Stimulated activated CD8-positive, alpha-beta memory T cell treated with anti-CD3 and anti-CD28 coated beads, Interleukin-15, amount 100 ng/mL, for 1 hour (primary cell): Measurements from ENCODE around the gene GRAMD2B.
"Not testable (repeated sequence)": the region's sequence is repeated elsewhere in the genome, so short reads cannot be mapped to it uniquely, and the experiment has no call there.

Experiments used
- DNase-seq: peaks from one replicate; pipeline ENCODE4 v3.0.0-alpha.2; 2020; ENCODE audit warnings: low read depth

Gene GRAMD2B

DNA sequence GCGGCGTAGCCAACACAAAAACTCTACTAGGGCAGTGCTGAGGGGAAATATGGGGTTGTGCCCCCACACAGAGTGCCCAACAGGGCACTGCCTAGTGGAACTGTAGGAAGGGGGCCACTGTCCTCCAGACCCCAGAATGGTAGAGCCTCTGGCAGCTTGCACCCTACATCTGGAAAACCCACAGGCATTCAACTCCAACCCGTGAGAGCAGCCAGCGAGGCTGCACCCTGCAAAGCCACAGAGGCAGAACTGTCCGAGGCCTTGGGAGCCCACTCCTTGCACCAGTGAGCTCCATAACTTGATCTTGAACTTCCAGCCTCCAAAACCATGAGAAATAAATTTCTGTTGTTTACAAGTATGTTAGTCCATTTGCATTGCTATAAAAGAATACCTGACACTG, 27.7 kb downstream of the GRAMD2B start:
- no peak for DNase-seq

DNA sequence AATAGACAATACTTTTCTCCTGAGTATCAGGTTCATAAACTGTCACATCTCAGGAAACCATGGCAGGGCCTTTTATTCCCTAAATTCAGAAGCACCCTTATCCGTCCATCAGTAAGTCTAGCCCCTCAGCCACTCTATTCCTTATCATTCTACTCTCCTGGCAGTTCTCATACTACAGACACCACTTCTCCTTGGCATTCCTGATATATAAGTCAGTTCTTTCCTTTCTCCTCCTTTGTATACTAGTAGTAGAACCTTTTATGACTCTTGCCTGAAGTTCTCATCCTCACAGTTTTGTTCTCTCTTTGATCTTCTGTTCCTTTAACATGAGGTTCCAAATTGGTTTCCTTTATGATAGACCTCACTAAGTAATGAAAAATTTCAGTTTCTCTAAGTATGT, 29.3 kb downstream of the GRAMD2B start:
- DNase-seq = no peak

DNA sequence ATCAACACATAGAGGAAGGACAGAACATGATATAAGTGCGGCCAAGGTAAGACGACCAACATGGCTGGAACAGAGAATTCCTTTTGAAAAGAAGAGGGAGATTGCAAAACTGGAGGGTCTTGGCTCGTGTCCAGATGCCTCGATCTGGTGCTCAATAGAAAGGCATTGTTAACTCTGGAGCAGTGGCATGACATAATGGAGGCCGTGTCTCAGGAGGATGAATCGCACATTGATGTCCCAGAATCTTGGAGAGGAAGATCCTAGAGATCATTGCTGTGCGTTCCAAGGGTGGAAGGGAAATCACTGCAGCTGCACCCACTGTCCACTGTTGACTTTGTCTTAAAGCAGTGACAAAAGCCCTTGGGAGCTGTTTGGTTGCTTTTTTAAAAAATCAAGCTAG, 30.9 kb downstream of the GRAMD2B start:
- DNase-seq = no peak

DNA sequence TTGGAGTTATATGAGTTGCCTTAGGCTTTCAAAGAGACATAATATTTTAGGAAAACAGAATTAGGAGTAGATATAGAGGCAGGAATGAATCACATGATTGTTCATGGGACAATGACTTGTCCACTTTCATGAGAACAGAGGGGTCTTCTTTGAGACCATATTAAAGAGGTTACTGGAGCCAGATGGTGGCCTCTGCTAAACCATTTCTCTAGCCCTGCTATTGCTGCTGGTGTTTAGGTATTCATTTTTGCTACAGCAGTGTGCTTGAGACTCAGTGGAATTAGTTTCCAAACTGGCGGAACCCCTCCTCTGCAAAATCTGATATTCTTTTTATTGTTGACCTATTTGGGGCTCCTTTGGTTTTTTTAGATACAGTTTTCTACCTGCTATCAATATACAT, 31.3 kb downstream of the GRAMD2B start:
- DNase-seq = no peak

DNA sequence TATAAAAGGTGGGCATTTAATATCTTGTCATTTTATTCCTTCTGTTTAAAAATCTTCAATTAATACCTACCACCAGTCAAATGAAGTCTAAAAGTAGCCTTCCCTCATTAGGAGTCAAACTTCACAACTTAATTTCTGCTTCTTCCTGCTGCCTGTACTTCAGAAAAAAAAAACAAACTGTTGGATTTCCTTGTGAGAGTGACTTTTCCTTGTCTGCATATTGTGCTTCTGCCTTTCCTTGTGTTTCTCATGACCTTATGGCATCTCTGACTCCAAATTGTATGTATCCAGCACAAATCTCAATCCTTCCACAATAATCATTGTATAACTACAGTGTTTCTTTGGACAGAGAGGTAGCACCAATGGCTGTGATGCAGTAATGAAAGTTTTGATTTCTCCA, 32.1 kb downstream of the GRAMD2B start:
- no peak for DNase-seq

DNA sequence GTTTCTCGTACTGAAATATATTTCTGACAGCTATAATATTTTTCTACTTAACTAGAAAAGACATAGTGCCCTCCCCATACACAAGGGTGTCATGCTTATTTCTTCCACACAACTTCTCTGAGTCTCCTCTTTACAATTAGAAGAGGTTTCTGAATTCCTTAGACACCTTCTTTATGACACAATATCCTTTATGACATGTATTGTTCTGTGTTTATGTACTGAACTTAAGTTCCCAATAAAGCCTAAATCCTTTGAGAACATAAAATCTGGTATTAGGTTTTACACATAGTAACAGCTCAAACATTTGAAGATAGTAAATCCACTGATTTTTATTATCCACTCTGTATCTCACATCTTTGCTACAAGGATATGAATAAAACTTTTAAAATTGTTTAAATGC, 32.5 kb downstream of the GRAMD2B start:
- DNase-seq = no peak

DNA sequence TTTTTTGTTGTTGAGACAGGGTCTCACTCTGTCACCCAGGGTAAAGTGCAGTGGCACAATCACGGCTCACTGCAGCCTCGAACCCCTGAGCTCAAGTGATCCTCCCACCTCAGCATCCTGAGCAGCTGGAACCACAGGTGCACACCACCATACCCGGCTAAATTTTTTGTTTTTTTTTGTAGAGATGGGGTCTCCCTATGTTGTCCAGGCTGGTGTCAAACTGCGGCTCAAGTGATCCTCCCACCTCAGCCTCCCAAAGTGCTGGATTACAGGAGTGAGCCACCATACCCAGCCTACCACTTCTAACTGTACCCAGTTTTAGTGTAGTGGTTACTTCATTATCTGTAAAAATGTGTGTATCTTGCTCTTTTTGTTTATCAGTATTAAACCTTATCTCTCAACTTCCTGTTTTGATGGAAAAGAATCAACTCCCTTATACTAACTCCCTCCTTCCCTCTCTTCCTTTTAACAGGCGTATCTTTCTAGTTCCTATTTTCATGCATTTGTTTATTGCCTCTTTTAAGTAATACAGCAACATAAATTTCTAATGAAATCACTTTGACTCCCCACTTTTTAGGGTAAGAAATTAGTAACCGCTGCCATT, 33.1 kb downstream of the GRAMD2B start:
- no peak for DNase-seq

DNA sequence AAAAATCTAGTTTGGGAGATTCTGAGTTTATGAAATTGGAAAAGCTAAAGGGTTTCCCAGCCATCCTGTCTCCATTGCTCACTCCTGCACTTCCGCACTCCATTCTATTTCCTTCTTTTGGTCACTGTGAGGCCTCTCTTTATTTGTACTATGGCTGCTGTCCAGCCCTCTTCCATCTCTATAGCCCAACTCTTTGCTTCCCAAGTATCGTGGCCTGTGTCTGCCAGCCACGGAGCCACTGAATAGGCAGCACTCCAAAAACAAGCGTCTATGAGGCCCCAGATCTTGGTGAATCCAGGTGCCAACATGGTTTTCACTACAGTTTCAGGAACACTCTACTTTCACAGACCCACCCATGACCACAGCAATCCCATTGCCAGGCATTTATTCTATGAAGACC, 37.2 kb downstream of the GRAMD2B start:
- DNase-seq = no peak

DNA sequence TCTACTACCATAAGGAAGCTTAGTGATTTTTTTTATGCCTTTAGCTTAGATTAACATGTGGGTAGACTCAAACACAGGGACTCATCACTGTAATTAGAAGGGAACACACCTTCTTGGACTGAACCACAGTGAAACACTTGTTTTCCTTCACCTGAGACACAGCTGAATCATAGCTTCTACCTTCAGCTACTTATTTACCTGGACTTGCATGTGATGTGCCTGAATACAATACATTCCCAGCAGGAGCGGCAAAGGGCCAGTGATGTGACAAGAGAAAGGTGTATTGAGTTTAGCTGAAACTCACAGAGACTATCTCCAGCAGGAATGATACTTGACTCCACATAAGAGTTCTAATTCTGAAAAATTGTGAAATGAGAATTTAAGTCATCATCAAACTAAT, 37.8 kb downstream of the GRAMD2B start:
- no peak for DNase-seq

DNA sequence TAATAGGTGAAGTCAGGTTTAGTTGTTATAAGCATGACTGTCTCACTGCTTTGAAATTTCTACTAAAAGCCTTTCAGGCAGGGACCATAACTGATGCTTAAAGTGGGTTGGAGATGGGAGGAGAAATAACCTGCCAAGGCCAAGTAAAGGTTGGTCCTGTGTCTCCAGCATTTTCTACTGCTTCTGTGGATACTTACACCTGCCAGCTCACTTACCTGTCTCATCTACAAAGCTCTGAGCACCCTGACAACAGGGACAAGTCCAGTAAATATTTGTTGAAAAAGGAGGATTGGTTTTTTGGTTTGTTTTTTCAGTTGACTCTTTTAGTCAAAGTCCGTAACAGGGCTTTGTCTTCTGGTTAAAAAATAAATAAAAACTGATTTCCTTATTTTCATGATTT, 38.6 kb downstream of the GRAMD2B start:
- DNase-seq = no peak

DNA sequence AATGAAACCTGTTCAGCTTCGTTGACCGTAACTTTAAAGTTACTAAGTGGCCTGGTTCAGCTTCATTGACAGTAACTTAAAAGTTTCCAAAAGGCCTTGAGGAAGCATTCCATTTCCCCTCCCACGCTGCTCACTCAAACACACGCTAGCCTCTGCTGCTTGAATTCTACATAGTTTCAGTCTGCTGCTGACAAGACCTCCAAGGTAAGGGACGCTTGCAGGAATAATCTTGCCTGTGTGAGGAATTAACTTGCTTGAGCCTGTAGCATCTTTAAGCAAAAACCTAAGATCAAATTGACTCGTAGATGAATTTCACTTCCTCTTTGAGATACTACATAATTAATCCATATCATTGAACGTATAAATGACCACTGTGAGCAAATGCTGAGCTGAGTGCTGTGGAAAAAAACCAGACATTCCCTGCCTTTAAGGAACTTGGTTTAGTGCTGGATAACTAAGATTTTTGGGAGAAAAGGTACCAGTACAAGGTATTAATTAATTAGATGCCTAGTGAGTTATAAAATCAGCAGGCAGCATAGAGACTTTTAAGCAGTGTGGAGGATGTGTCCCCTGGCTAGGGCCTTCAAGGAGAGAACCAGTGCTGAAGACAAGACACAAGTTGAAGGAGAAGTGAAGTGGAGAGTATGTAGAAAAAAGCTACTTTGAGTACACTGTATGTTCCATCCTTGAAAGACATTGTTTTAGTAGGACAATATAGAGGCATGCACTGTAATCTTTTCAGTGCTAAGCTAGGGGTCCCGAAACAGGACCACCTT, 39.2 kb downstream of the GRAMD2B start:
- DNase-seq = no peak

DNA sequence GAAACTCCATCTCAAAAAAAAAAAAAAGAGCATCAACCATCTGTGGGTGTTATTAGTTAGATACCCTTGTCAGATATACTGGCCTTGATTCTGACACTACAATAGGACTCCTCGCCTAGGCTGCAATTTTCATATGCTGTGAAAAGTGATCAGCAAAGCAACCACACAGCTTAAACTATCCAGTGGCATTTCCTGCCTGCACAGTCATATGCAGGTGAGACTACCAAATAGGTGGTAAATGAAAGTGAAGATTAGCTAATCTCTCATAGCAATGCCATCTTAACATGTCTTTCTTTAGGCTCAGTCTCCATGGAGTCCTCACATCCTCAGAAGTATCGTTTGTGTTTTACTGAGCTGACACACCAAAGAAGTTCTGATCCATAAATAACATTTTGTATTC, 40.8 kb downstream of the GRAMD2B start:
- DNase-seq = no peak

DNA sequence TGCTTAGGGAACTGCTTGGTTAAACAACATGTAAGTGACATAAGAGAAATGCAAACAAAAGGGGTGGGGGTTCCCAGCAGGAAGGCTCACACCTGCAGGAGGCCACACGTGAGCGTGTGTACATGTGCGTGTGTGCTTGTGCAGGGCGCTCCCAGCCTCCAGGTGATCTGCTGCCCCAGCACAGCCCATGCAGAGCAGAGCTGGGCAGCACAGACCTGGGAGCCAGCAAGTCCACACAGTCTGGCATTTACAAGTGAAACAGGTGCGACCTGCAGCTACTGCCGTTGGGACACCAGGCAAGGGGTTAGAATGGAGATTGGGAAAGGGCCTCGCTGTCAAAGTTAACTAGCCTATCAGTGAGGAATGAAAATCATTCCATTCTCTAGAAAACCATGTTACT, 41.8 kb downstream of the GRAMD2B start:
- DNase-seq = no peak

DNA sequence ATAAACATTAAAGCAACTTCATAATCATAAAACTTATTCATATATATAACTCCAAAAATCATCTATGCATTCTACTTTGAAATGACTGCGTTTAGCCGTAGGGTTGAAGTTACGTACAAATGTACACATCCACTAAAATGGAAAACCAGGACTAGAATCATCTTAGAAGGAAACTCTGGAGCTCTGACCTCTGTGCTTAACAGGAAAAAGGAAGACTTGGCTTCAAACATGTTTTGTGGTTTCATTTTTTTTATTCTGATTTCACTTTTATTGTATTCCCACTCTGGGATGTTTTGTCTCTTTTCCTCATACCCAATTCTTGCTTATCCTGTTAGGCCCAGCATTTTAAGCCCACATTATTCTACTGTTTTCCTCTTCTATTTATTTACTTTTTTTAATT, 44.9 kb downstream of the GRAMD2B start:
- no peak for DNase-seq

DNA sequence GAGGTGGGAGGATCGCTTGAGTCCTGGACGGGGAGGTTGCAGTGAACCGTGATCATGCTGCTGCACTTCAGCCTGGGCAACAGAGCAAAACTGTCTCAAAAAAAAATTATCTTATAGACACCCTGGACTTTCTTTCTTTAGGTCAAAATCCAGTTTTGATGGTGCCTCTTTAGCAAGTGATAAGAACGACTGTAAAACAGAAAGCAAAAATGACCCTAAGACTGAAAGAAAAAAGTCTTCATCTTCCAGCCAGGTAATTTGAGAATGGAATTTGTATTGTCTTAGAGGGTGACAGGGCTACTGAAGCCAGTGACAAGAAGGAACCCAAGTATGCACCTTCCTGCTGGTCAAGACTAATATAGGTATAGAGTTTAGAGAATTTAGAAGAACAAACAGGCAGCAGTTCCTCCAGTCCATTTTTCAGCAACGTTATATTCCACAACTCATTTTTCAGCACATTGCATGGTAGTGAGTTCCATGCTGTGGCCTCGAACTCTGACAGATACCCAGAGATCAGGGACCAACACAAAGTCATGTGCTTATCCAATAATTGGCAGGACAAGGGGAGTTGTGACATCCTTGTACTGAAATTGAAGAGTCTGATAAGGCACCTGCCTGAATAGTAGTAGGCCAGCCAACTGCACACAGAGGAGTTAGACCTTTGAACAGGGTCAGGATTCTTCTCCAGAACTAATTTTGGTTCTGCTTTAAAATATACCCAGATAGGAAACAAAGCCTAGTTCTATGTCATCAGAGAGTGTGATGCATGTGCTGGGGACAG, 46.5 kb downstream of the GRAMD2B start:
- DNase-seq = no peak

DNA sequence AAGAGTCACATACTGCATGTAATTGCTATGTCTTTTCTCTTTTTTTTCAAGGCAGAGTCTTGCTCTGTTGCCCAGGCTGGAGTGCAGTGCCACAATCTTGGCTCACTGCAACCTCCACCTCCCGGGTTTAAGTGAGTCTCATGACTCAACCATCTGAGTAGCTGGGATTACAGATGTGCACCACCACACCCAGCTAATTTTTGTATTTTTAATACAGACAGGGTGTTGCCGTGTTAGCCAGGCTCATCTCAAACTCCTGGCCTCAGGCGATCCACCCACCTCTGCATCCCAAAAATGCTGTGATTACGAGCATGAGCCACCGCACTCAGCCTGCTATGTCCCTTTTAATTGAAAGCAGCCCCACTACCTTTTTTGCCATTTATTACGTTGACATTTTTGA, 47.3 kb downstream of the GRAMD2B start:
- DNase-seq = not testable (repeated sequence)

DNA sequence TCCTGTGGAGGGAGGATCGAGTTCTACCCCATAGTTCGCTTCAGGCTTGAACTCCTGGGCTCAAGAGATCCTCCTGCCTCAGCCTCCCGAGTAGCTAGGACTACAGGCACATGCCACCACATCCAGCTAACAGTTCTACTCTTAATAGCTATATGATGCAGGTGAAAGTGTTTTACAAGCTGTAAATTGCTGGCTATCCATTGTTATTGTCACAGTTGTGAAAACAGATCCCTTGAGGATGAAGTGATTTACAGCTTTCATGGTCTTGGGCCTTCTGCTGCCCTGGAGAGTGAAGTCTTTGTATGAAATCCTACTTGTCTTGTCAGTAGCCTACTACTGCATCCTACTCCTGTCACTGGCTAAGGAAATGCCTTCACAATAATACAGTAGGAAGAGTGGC, 48.0 kb downstream of the GRAMD2B start:
- no peak for DNase-seq

DNA sequence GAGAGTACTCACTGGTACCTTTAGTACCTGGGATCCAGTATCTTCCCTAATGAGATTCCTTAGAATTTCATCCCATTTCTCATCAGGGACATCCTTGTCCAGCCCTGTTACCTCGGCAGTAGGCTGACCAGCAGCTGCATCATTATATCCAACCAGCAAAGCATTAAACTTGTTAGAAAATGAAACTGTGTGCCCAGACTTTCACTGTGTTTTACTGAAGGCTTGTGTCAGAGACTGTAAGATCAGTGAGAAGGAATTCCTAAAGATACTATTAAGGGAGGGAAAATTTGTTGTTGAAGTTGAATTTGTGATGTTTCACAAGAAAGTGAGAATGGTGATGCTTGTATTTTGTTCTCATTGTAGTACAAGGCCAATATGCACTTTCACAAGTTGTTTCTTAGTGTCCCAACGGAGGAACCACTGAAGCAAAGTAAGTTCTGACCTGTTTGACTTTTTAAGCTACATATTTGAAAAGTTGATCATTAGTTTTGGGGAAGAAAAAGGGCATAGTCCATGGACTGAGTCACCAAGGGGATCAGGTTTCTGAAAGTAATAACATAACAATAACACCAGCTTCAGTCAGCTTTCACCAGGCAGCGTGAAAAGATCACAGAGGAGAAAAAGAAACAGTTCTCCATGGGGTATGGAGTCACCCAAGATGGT, 48.8 kb downstream of the GRAMD2B start:
- DNase-seq = no peak

DNA sequence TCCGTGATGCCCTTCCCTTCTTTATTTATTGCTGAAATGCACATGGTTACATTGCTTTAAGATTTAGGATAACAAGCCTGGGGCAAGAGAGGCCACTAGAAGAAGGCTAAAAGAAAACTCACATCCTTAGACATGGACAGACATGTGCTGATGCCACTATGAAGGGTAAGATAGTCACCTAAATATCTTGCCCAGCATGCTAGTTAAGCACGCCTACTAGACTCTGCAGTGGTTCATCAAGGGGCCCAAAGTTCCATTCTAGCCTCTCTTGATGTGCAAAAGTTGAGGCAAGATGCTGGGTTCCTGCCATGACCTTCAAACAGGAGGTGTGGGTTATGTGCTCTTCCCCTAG, 49.3 kb downstream of the GRAMD2B start:
- no peak for DNase-seq

DNA sequence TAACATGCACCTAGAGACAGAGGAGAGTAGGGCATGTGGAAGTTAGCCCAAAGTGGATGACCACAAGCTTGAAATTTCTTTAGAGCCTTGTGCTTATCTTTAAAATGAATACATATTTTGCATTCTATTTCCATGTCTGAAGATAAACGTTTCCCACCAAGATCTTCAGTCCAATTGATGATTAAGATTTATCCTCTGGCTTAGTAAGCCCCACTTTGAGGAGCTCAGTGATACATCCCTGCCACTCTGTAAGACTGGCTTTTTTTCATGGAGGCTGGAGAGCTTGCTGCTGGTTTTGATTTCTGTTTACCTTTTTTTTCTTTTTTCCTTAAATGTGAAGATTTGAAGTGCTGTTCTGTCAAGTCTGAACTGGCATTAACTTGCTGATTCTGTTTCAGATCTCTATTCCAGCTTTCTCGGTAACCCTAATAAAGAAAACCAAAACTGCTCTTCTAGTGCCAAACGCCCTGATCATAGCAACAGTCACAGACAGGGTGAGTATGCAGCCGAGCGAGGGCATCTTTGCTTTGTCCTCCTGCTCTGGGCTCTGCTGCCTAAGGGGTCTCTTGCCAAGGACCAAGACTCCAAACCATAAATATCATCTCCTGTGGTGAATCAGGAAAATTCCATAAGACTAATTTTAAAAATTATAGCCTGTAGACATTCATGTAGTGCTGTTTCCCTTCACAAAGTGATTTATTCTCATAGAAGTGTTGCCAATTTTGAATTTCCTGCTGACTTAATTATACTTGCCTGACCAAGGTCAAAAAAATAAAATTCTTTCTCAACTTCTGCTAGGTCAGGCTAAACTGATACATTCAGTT, 54.3 kb downstream of the GRAMD2B start:
- DNase-seq = no peak

DNA sequence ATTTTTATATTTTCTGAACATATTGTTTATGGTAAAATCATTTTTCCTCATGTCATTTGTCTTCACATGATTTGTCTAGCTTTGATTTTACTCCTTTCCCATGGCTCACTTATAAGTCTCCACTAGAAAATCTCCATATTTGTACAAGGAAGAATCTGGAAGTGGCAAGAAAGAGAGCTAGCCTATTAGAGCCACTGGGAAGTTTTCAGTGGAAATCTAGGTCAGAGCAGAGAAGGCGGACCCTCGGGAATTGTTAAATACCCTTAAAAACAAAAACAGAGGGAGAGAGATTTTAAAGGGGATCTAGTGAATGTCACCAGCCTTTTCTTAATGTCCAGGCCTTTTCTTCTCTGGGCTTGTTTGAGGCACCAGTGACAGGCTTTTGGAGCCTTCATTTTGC, 56.6 kb downstream of the GRAMD2B start:
- DNase-seq = no peak

DNA sequence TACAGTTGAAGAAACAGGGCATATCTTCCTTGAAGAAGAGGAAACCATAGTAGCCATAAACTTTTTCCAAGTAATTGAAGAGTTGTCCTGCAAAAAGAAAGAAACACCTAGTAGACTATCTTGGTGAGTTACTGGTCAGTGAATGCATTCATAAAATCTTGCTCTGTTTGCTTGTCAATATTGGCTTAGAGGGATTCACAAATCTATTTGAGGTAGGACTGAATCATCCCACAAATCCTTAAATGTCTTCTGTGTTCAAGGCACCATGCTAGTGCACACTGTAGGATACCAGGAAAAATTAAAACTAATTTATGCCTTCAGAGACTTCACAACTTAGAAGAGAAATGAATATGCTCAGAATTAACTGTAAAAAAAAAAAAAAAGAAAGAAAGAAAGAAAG, 57.6 kb downstream of the GRAMD2B start:
- DNase-seq = no peak
